ENCODE results near the gene TTC21A.

GRCh38 chr3:39086144-39086543, 21.3 kb upstream of the TTC21A start:
- TF ChIP-seq CTCF (conservative IDR thresholded peaks at IDR 0.05; ENCODE audit: low read depth, low read length) (no peak), EZH2phosphoT487 (IDR thresholded peaks at IDR 0.05; ENCODE audit: borderline replicate concordance, low read length) (no peak)
